GM12873 (cell line): ENCODE measurements around the gene TMUB2.

Experiments used
- CTCF ChIP-seq: IDR thresholded peaks from 2 replicates; pipeline ENCODE4 v1.5.1; 2012; ENCODE audit warnings: low read depth, mild to moderate bottlenecking, moderate library complexity, low read length, control low read depth; ENCODE audit not compliant: insufficient read depth; ENCODE audit errors: missing control alignments

Gene TMUB2

GRCh38 chr17:44171931-44172455 is 14.8 kb upstream of the TMUB2 start:
- no peak for TF ChIP-seq CTCF

- no peak for TF ChIP-seq CTCF
These were observed 12.3 kb upstream of the TMUB2 start for GRCh38 chr17:44174427-44174826.

- no peak for TF ChIP-seq CTCF
These were observed 10.5 kb upstream of the TMUB2 start for GRCh38 chr17:44176257-44176656.

GRCh38 chr17:44176671-44177501 is 9.9 kb upstream of the TMUB2 start:
- TF ChIP-seq CTCF = no peak

- TF ChIP-seq CTCF = no peak
These were observed 9.1 kb upstream of the TMUB2 start for GRCh38 chr17:44177640-44178039.

- TF ChIP-seq CTCF = no peak
These were observed 8.6 kb upstream of the TMUB2 start for GRCh38 chr17:44178133-44178532.

- TF ChIP-seq CTCF = no peak
These were observed 3.7 kb upstream of the TMUB2 start for GRCh38 chr17:44183024-44183423.
